Suprapubic skin (tissue), 4 donors: Measurements from ENCODE around the gene SYT13. TPM values are rescaled to one million over a fixed set of nuclear protein-coding genes. Genes with fewer than 3 reads are reported as not detected.

ENCODE experiments used
- DNase-seq, 2 donors: peaks; one replicate each; pipeline ENCODE4 v3.0.0-alpha.2; 2019; ENCODE audit warnings: low spot score in 2 of 2
- H3K27ac ChIP-seq: fragments of 200-600 bp; sonication (generic); one replicate; pipeline ENCODE4 v1.5.1; 2019
- H3K27me3 ChIP-seq: fragments of 200-600 bp; sonication (generic); one replicate; pipeline ENCODE4 v1.5.1; 2019
- H3K36me3 ChIP-seq: fragments of 200-600 bp; sonication (generic); one replicate; pipeline ENCODE4 v1.5.1; 2019
- H3K4me1 ChIP-seq: fragments of 200-600 bp; sonication (generic); one replicate; pipeline ENCODE4 v1.5.1; 2019
- H3K4me3 ChIP-seq: fragments of 200-600 bp; sonication (generic); one replicate; pipeline ENCODE4 v1.5.1; 2019; ENCODE audit warnings: mild to moderate bottlenecking
- H3K9me3 ChIP-seq: fragments of 200-600 bp; sonication (generic); one replicate; pipeline ENCODE4 v1.5.1; 2019
- EP300 ChIP-seq: sonication (generic); formaldehyde crosslinking; IDR thresholded peaks from one replicate; pipeline ENCODE4 v1.6.1; 2017; ENCODE audit warnings: antibody characterized with exemption
- POLR2A ChIP-seq, 2 donors: fragments of 450-650 bp; IDR thresholded peaks; one replicate each; pipeline ENCODE4 v1.6.1; 2017; ENCODE audit warnings: antibody characterized with exemption in 2 of 2, mild to moderate bottlenecking in 2 of 2, moderate library complexity in 2 of 2
- POLR2AphosphoS5 ChIP-seq, 3 donors: sonication (generic); formaldehyde crosslinking; IDR thresholded peaks; one replicate each; pipeline ENCODE4 v1.6.1; 2017; ENCODE audit warnings: antibody characterized with exemption in 3 of 3
- WGBS: methylation state at CpG from one replicate; pipeline ENCODE4 v1.1.5; 2018; 5-methylcytosine and 5-hydroxymethylcytosine counted together
- total RNA-seq, 4 donors: library from RNA; depleted of rRNA; stranded (reverse); fragments of >200 nt; gene quantifications; one replicate each; pipeline ENCODE4 v1.1.0, GENCODE V29; 2016
- TF ChIP-seq, protein P1 (sequence below), 2 donors: fragments of 200-600 bp in 1 of 2; fragments of 450-650 bp in 1 of 2; sonication (generic) in 1 of 2; IDR thresholded peaks; one replicate each; pipeline ENCODE4 v1.5.1; 2016 to 2019; ENCODE audit warnings: antibody characterized with exemption in 2 of 2, mild to moderate bottlenecking in 1 of 2, moderate library complexity in 1 of 2

SYT13 gene
- total RNA-seq, 4 donors from 2014 or later = 1.8 to 4.6 TPM; not detected in 2

GRCh38 chr11:45245218-45246045 is 40.7 kb downstream of the SYT13 start:
- Histone ChIP-seq H3K9me3 (no peaks in the 10 kb centered on the region), H3K4me1 (no peaks in the 10 kb centered on the region)
- 88% methylated on average over 8 of the region's 8 CpGs for WGBS

DNA sequence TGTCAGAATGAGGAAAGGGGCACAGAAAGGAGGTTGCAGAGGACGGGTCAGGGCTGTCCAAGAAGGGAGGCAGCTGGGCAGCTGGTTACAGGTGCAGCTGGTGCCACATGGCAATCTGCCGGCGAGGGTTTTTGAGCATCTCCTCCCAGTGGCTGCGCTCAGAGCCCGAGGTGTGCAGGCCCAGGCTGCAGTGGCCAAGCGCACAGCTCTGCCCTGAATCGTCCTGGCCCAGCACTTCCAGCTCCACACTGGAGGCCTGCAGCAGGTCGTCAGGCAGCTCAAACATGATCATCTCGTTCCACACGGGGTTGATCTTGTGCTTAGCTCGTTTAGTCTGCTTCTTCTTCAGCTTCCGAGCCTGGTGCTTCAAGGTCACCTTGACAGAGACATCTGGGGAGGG is 42.2 kb downstream of the SYT13 start:
- no peaks in the 10 kb centered on the region for H3K36me3 ChIP-seq
- no peaks in the 10 kb centered on the region for H3K4me1 ChIP-seq
- H3K4me3 ChIP-seq = no peak overlapping the region
- H3K27ac ChIP-seq = no peak overlapping the region
- H3K9me3 ChIP-seq = no peaks in the 10 kb centered on the region
- no peaks in the 10 kb centered on the region for H3K27me3 ChIP-seq
- 79% methylated on average over 7 of the region's 12 CpGs for WGBS
- TF ChIP-seq, protein P1, sequence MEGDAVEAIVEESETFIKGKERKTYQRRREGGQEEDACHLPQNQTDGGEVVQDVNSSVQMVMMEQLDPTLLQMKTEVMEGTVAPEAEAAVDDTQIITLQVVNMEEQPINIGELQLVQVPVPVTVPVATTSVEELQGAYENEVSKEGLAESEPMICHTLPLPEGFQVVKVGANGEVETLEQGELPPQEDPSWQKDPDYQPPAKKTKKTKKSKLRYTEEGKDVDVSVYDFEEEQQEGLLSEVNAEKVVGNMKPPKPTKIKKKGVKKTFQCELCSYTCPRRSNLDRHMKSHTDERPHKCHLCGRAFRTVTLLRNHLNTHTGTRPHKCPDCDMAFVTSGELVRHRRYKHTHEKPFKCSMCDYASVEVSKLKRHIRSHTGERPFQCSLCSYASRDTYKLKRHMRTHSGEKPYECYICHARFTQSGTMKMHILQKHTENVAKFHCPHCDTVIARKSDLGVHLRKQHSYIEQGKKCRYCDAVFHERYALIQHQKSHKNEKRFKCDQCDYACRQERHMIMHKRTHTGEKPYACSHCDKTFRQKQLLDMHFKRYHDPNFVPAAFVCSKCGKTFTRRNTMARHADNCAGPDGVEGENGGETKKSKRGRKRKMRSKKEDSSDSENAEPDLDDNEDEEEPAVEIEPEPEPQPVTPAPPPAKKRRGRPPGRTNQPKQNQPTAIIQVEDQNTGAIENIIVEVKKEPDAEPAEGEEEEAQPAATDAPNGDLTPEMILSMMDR (IDR thresholded peaks at IDR 0.05) = no peak
- TF ChIP-seq POLR2A (IDR thresholded peaks at IDR 0.05) = no peak
- no peak for TF ChIP-seq EP300
- no peak for TF ChIP-seq POLR2AphosphoS5 (IDR thresholded peaks at IDR 0.05)
- no peak for DNase-seq

More at GRCh38 chr11:45245218-45246045, 40.7 kb downstream of the SYT13 start:
- Histone ChIP-seq H3K4me3 (no peak overlapping the region), H3K36me3 (no peaks in the 10 kb centered on the region), H3K27me3 (no peaks in the 10 kb centered on the region), H3K27ac (no peak overlapping the region)
- DNase-seq = peak in 1 of 2 donors; percentile 44
- TF ChIP-seq POLR2AphosphoS5 (IDR thresholded peaks at IDR 0.05) = no peak
- no peak for TF ChIP-seq EP300
- TF ChIP-seq POLR2A (IDR thresholded peaks at IDR 0.05) = no peak
- TF ChIP-seq, protein P1 (IDR thresholded peaks at IDR 0.05) = no peak

- Histone ChIP-seq H3K27me3 (peaks cover 6% of the 10 kb centered on the region), H3K9me3 (no peaks in the 10 kb centered on the region), H3K4me3 (no peak overlapping the region), H3K27ac (no peak overlapping the region), H3K4me1 (no peaks in the 10 kb centered on the region), H3K36me3 (no peaks in the 10 kb centered on the region)
- TF ChIP-seq, protein P1 (IDR thresholded peaks at IDR 0.05) = no peak
- TF ChIP-seq EP300 (no peak), POLR2A (IDR thresholded peaks at IDR 0.05) (no peak), POLR2AphosphoS5 (IDR thresholded peaks at IDR 0.05) (no peak)
- 100% methylated on average over 1 of the region's 1 CpG for WGBS
- peak in 1 of 2 donors; percentile 3 for DNase-seq
These were observed 46.4 kb downstream of the SYT13 start for GRCh38 chr11:45239733-45240132.

- TF ChIP-seq POLR2A (IDR thresholded peaks at IDR 0.05) (no peak), EP300 (no peak), POLR2AphosphoS5 (IDR thresholded peaks at IDR 0.05) (no peak)
- TF ChIP-seq, protein P1 (IDR thresholded peaks at IDR 0.05) = no peak
- Histone ChIP-seq H3K27ac (no peak overlapping the region), H3K36me3 (no peaks in the 10 kb centered on the region), H3K4me3 (no peak overlapping the region), H3K27me3 (peaks cover 6% of the 10 kb centered on the region), H3K9me3 (no peaks in the 10 kb centered on the region), H3K4me1 (no peaks in the 10 kb centered on the region)
- DNase-seq = peak in 1 of 2 donors; percentile 23
- 80% methylated on average over 3 of the region's 3 CpGs for WGBS
These were observed 47.4 kb downstream of the SYT13 start for GRCh38 chr11:45238724-45239123.

- Histone ChIP-seq H3K27ac (no peak overlapping the region), H3K27me3 (peaks cover 6% of the 10 kb centered on the region), H3K36me3 (no peaks in the 10 kb centered on the region), H3K4me3 (no peak overlapping the region), H3K4me1 (no peaks in the 10 kb centered on the region), H3K9me3 (no peaks in the 10 kb centered on the region)
- DNase-seq = no peak
- WGBS = 49% methylated on average over 3 of the region's 4 CpGs
- TF ChIP-seq POLR2A (IDR thresholded peaks at IDR 0.05) = no peak
- TF ChIP-seq, protein P1 (IDR thresholded peaks at IDR 0.05) = no peak
These were observed 48.3 kb downstream of the SYT13 start for GRCh38 chr11:45237711-45238315.
